NCI-H128 (cell line): ENCODE measurements around the gene GALK2.

ENCODE experiments used
- DNase-seq: peaks from one replicate; lab custom pipeline; 2025; ENCODE audit not compliant: unreplicated experiment; lab: John Stamatoyannopoulos, UW

GALK2 gene

GRCh38 chr15:49278751-49279150 is 108.7 kb downstream of the GALK2 start:
- no peak for DNase-seq

DNA sequence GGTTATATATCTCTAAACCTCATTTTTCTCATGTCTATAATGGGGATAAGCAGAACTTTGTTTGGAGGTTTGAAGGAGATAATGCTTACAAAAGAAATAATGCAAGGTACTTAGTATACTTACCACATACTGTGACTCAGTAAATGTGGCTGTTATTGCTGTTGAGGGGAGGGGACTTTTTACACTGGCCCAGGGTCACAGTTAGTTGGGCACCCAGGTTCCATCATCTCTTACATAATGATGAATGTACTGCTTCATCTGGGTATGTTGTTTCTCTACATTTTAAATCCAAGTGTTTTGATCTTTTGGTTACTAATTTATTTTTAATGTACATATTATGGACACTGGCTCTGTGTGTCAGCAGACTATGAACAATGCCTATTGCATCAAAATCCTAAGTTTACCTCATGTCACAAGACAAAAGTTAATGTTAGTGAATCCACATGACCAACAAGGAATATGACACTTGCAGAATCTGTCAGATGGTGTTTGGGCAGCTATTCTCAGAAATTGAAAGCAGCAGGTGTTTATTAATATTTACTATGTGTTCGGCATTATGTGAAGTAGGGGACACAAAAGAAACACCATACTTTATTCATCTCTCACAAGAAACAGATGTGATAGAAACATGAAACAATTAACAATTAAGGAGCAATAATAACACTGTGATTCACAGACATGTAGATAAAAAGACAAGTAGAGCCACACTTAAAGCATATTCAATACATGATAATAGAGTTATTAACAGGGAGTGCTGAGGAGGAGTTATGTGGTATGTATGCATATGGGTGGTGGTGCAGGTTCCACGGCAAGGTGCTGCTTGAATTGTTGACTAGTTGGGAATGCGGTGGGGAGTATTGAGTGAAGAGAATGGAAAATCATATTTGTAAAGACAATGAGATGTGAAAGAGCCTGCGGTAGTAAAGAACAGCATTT is 109.7 kb downstream of the GALK2 start:
- DNase-seq: no peak

DNA sequence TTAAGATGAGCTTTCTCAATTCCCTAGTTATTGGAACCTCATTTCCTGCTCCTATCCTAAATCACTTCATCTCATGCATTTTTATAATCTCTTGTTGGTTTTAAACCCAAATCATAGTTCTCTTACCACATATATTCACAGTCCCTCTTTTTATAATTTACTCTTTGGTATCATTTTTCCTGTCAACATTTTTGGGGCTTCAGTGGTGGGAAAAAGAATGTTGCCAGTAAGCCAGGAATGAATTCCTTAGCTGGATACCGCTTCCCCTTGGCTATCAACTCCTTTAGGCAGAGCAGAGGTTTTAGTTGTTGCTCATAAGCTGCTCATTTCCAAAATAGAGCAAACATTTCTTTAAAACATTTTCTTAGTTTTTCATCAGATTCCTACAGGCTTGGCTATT is 112.3 kb downstream of the GALK2 start:
- no peak for DNase-seq

DNA sequence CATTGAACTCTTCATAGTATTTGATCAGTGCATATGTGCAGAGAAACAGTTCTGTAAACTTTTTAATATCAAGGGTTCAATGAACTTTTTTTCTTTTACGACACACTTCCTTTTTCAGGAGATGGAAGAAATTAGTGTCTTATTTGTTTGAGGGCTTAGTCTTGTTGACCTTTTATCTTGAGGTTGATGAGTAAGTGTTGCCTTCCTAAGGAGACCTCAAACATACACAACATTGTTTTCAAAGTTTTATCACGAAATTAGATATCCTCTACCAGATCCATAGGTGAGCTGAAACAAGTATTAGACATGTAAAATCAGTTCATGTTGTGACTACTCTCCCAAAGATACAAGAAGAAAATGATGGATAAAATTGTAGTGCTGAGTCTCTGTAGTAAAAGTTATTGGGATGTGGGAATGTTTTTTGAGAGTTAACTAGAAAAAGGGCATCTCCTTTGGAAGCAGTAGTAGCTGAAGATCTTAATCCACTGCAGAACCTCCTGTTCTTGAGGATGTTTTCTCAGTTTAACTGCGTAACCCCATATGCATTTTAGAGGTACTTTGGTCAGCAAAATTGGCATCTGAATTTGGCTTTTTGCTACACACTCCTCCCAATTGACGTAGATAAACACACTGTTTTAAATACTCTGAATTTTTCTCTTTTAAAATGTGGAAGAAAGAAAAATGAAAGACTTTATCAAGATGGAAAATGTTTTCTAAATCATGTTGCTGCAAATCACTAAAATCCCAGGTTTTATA is 116.8 kb downstream of the GALK2 start:
- DNase-seq: no peak

DNA sequence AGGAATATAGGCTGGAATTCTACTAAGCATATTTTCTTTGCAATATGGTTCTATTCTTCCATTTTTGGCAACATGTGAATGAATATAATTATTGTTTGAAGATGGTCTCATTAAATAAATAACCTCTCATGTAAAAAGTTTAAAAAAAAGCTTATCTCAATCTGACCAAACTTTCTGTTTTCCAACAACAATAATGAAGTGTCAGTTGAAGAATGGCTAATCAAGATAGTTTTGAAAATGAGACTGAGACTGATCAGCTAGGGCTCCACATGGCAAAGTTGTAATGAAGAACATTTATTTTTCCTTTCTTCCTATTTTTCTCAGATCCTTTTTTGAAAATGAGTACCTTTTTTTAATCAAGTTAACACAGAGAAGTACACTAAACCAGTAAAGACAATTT is 117.4 kb downstream of the GALK2 start:
- DNase-seq: no peak

DNA sequence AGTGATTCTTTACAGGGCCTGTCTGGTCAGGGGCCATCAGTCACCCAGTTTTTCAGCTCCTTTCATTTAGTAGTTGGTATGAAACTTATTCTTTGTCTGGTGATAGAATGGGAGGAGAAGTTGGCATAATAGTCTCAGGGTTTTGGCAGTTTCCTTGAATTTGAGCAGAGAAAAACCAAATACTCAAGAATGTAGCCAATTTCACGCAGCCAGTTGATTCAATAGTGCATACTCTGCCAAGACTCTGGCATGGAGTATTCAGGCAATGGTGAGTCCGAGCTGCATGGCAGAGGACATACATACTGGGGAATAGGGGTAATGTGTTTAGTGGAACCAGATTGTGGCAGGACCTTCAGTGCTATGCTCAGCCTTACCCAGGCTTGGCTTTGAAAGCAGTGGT is 118.3 kb downstream of the GALK2 start:
- DNase-seq: no peak

DNA sequence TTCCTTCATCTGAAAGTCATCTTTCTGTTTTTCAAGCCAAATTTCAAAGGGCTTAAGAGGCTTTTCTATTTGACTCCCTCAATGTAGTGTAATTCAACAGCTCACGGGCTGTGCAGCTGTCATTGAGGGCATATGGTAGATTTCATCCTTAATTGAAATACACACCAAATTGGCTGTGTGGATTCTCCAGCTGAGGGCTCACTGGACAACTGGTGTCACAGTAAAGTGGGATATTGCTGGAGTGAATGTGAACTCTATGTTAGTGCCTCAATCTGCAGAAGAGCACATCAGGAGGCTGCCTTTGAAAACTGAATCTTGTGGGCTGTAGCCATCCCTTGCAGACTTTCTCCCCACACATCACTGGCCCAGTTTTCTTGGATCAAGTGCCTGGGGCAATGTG is 120.1 kb downstream of the GALK2 start:
- no peak for DNase-seq

GRCh38 chr15:49293941-49294340 is 123.9 kb downstream of the GALK2 start:
- DNase-seq: no peak

- DNase-seq: no peak
These were observed 126.2 kb downstream of the GALK2 start for GRCh38 chr15:49296258-49296657.

DNA sequence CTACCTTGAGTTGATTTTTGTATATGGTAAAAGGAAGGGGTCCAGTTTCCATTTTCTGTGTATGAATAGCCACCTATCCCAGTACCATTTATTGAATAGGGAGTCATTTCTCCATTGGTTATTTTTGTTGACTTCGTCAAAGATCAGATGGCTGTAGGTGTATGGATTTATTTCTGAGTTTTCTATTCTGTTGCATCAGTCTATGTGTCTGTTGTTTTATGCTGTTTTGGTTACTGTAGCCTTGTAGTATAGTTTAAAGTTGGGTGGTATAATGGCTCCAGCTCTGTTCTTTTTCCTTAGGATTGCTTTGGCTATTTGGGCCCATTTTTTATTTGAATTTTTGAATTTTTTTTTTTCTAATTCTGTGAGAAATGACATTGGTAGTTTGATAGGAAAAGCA is 127.5 kb downstream of the GALK2 start:
- DNase-seq: no peak

GRCh38 chr15:49300856-49301255 is 130.8 kb downstream of the GALK2 start:
- no peak for DNase-seq

DNA sequence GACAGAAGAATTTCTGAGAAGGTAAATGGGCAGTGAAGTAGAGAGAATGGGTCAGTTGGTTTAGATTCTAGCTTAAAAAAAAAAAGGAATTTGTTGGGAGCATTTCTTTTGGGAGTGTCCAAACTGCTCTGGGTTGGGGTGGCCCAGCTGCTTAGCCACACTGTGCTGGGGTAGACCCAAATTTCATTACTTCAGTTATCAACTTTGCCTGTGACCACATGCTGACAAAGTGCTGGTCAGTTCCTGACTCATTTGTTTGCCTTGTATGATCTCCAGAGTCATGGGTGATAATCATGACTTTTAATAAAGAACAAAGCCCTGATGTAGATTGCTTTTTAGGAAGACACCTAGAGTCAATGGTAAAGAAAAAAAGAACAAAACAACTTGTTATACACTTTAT is 131.5 kb downstream of the GALK2 start:
- DNase-seq: no peak

DNA sequence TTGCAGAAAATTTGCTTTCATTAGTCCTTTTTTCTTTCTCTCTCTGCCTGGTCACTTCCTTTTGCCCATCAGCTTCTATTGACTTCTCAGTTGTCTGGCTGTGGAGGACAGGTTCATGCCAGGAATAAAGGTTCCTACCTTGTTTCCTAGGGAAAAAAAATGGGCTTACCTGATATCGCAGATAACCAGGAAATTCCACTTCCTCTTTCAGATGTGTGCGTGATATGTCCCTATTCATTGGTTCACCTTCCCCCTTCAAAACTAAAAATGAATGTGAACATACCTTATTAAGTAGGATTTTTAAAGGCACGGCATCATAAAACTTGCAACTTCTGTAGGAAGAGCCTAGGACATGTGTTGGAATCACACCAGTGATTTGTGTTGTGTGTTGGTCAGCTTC is 133.0 kb downstream of the GALK2 start:
- no peak for DNase-seq

DNA sequence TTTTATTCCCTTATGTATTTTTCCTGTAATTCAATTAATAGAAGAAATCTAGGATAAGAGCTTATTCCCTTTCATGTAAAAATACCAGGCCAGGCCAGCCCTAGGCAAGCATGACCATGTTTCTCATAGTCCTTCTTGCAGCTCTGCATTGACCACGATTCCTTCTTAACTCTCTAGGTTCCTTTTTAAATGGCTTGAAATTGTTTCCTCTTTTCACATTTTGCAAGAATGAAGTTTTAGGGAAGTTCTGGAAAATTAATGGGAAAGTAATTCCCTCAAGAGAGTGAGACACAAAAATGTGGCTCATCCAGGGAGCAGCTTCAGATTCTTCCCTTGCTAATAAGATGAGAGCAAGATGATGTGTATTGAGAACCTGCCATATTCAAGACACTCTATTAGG is 136.5 kb downstream of the GALK2 start:
- no peak for DNase-seq

GRCh38 chr15:49308686-49309085 is 138.6 kb downstream of the GALK2 start:
- no peak for DNase-seq

- no peak for DNase-seq
These were observed 139.8 kb downstream of the GALK2 start for GRCh38 chr15:49309889-49310288.

DNA sequence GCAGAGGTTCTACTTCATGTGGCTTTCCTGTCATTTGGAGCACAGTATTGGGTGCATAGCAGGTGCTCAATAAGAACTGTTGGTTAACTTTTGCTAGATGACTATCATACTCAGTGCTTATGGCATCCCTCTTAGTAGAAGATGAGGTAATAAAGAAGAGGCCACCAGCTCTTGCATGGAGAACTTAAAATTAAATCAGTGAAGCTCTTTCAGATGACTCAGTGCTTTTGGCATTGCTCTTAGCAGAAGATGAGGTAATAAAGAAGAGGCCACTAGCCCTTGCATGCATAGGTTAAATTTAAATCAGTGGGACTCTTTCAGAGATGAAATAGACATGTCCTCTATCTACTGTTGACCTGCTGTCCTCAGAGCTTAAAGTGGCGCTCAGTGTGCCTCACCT is 143.6 kb downstream of the GALK2 start:
- no peak for DNase-seq

- DNase-seq: no peak
These were observed 144.7 kb downstream of the GALK2 start for GRCh38 chr15:49314716-49315115.

GRCh38 chr15:49315391-49315823 is 145.4 kb downstream of the GALK2 start:
- no peak for DNase-seq

DNA sequence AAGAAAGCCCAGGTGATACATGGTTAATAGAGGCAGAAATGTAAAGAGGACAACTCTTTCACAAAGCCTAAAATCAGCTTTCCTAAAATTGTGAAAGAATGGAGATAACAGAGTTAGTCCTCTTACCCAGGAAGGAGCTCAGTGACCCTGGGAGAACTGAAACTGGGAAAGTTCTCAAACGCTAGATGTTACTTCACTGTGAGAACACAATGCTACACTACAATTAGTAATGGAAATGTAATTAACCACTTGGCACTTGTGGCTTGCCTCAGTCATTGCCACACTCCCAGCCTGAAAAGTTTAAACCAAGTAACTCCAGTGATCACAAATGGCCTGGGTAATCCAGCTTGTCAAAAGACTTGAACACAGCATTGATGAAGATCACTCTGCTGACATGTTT is 150.3 kb downstream of the GALK2 start:
- no peak for DNase-seq

DNA sequence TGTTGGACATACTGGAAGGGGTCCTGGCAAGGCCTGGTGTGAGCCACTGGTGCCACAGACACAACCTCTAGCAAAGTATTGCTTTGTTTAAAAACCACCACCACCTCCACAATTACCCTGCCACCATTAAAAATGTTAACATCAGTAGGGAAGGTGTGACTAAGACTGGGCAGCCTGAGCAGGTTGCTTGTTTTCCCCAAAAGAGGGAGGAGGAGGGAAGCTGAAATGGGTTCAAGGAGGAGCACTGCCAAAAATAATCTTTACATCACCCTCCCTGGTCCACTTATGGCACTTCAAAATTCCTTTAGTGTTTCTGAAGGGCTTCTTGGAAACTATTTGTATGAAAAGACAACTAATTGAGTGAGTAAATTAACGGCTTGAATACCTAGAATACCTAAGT is 153.2 kb downstream of the GALK2 start:
- no peak for DNase-seq

GRCh38 chr15:49327927-49328326 is 157.9 kb downstream of the GALK2 start:
- DNase-seq: no peak
